GM19397 (cell line): ENCODE measurements around the gene C16orf89.

ENCODE experiments used
- ATAC-seq: cut with Tn5 transposase; IDR thresholded peaks from one replicate; pipeline ENCODE4 v1.9.1; 2021; ENCODE audit warnings: mild to moderate bottlenecking, moderate library complexity; ENCODE audit not compliant: unreplicated experiment

C16orf89 gene

GRCh38 chr16:5010576-5011329, 55.0 kb downstream of the C16orf89 start:
- ATAC-seq, result no peak

DNA sequence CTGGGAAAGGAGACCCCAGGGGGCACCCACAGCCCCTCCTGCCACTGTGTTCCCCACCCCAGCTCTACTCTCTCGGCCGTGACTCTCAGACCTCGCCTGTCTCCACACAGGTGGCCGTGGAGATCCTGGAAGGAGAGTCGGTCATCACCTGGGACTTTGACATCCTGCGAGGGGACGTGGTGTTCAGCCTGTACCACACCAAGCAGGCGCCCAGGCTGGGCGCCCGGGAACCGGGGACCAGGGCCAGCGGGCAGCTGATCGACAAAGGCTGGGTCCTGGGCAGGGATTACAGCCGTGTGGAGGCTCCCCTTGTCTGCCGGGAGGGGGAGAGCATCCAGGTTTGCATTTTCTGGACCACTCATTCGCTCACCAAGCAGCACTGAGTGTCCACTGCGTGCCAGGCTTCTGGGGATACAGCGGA, 57.4 kb downstream of the C16orf89 start:
- ATAC-seq, result no peak

- ATAC-seq, result no peak
These were observed 58.5 kb downstream of the C16orf89 start for GRCh38 chr16:5007256-5007655.

DNA sequence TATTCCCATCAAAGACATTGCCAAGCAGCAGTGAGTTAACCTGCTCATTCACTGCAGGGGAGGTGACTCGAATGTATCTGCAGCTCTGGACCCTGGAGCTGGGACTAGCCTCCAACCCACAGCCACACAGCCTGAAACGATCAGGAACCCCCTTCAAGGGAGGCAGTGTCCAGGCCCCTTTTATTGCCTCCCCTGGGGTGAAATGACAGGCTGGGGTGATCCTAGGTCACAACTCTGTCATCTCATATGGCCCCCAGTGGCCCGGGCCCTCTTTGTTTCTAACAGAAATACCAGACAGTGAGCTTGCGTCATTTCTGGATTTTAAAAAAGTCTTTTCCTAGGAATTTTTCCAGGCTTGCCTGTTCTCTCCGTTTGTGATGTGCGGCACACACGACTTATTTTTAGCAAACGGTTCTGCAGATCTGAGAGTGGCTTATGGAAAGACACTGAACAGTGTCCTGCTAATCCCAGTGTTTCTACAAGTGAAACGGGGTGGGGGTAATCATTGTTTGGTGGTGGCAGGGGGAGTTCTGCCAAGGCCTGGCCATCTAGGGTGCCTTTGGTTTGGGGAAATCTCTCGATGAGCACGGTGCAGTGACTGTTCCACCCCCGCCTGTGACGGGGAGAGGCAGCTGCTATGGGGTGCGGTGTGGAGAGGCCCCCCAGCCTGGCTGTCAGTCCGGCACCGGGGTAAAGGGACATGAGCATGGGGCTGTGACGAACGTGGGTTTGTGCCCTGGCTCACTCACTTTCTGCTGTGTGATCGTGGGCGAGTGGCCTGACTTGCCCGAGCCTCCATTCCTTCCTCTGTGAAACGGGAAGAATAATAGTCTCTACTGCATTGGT, 59.2 kb downstream of the C16orf89 start:
- no peak for ATAC-seq

DNA sequence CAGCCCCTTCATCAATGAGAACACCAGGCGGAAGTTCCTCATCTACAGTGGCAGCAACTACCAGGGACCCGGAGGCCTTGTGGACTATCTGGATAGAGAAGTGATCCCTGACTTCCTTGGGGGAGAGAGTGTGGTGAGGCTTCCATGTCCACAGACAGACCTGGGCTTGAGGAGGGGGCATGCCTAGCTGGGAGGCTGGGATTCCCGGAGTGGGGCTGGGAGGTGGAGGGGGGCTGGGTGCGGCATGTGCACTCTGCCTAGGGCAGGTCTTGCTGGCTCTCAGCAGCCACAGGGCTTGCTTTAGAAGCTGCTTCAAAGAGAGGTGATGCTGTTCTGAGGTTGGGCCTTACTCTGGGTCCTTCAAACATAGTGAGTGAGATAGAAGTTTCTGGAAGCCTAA, 59.8 kb downstream of the C16orf89 start:
- ATAC-seq, result no peak

DNA sequence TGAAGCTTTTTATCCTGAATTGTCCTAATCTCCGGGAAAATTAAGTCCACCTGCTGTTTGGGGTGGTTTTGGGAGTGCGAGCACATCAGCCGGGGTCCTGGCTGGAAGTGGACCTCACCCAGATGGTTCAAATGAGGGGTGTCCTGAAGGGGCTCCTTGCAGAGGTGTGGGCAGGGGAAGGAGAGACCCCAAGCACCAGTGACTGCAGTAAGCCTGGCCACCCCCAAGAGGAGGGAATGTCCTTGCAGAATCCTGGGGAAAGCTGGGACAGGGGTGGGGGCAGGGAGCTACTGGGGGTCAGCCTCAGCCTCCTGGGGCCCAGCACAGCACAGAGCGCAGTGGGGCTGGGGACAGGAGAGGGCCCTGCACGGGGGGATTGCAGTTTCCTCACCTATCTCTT, 61.4 kb downstream of the C16orf89 start:
- no peak for ATAC-seq

DNA sequence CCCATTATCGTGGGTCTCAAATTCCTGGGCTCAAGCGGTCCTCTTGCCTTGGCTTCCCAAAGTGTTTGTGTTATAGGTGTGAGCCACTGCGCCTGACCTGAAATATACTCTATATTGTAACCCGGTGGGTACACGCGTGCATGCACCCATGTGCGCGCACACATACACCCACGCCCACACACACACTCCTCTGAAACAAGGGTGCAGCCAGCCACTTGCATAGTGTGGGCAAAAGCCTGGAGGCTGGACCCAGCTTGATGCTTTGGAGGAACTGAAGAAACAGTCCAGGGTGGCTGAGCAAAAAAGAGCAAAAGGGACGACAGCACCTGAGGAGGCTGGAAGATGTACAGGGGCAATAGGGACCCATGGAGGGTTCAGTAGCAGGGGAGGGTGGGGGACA, 61.9 kb downstream of the C16orf89 start:
- ATAC-seq, result no peak

DNA sequence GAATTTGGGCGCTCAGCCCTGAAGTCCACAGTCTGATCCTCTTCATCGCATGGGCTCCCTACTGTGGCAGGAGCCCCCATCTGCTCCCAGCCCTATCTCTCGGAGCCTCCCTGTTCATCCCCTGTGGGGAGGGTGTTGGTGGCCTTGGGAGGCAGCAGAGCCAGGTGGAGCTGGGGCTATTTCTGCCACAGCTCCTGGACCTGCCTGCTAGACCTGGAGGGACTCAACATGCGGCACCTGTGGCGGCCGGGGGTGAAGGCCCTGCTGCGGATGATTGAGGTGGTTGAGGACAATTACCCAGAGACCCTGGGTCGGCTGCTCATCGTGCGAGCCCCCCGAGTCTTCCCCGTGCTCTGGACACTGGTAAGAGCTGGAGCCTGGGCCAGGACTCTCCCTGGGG, 62.5 kb downstream of the C16orf89 start:
- ATAC-seq, result no peak

GRCh38 chr16:5002699-5003143, 63.0 kb downstream of the C16orf89 start:
- ATAC-seq, result no peak

- no peak for ATAC-seq
These were observed 63.8 kb downstream of the C16orf89 start for GRCh38 chr16:5001986-5002385.

DNA sequence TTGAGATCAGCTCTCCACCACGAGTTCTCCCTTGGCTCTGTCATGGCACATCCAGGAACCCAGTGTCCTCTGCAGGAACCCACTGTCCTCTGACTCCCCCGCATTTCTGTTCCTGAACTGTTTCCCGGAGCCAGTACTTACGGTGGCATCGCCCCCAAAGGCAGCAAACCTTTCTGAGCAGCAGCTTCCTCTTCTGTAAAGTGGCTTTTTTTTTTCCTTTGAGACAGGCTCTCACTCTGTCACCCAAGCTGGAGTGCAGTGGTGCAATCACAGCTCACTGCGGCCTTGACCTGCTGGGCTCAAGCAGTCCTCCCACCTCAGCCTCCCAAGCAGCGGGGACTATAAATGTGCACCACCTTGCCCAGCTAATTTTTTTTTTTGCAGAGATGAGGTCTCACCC, 64.2 kb downstream of the C16orf89 start:
- no peak for ATAC-seq

- no peak for ATAC-seq
These were observed 65.2 kb downstream of the C16orf89 start for GRCh38 chr16:5000573-5001001.

GRCh38 chr16:4994719-4995434, 70.9 kb downstream of the C16orf89 start:
- ATAC-seq, result no peak
